GM12892 (cell line): Measurements from ENCODE around the gene DIP2B.

ENCODE experiments used
- POLR2A ChIP-seq: IDR thresholded peaks from 2 replicates; pipeline ENCODE4 v1.6.1; 2011; ENCODE audit warnings: low read depth, low read length, control low read depth
- POLR2AphosphoS5 ChIP-seq: IDR thresholded peaks from 2 replicates; pipeline ENCODE4 v1.6.1; 2011; ENCODE audit warnings: low read depth, low read length, control low read depth
- TAF1 ChIP-seq: IDR thresholded peaks from 2 replicates; pipeline ENCODE4 v1.6.1; 2011; ENCODE audit warnings: low read depth, mild to moderate bottlenecking, control low read depth, low read length, borderline replicate concordance

- TF ChIP-seq POLR2AphosphoS5 (no peak), POLR2A (no peak), TAF1 (no peak)
These were observed 281.9 kb downstream of the DIP2B start for GRCh38 chr12:50786498-50787231.
